T-helper 1 cell treated with Interleukin-12 subunit alpha and Interleukin-12 subunit beta and Interleukin-4 antibody, amounts not matched to agents 30 ng/mL and 1 ng/mL, for 36 hours (primary cell): Measurements from ENCODE around the gene KRTAP12-2. TPM values are rescaled to one million over a fixed set of nuclear protein-coding genes. Genes with fewer than 3 reads are reported as not detected.
"Not testable (repeated sequence)": the region's sequence is repeated elsewhere in the genome, so short reads cannot be mapped to it uniquely, and the experiment has no call there.

Experiments
- intact Hi-C: fragments of 100-400 bp; cut with micrococcal nuclease; formaldehyde crosslinking; loops from one replicate; pipeline ENCODE4 v1.15.1; 2024
- total RNA-seq: library from RNA; stranded (reverse); gene quantifications from 2 replicates; pipeline ENCODE4 v1.2.3, GENCODE V29; 2022

Gene KRTAP12-2
- total RNA-seq, 1 donor from 2014 or later = not detected

DNA sequence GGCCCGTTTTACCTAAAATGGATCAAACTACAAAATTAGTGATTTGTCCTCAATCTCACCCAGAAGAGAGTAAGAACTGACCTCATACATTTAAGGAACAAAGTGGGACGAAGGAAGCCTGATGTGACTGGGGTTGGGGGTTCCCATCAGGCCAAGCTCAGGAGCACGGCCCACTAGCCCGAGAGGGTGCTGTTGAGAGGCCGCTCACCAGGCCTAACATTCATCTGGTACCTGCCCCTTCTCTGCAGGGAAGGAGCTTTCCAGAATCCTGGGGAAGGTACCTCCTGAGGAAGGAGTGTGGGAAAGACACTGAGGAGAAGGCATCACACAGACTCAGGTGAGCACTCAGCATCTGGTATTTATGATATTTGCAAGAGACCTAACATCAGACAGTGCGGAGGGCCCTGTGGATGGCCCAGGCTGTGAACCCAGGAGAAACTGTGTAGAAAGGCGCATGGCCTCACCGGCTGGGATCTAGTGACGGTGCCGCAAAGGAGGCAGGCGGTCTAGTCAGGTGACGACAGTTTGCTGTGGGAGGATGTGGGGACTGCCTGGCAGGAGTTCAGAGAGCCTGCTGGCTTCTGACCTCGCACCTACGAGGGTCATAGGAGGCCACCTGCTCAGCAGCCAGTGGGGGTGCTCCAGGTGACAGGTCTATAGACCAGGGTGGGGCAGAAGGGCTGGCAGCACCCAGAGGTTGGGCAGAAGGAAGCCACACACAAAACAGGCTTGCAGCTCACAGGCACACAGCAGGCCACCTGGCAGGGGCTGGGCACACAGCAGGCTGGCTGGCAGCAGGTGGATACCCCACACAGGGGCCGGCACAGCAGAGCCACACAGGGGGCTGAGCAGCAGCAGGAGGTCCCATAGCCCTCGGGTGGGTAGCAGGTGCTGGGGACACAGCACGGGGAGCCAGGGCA, 12.8 kb downstream of the KRTAP12-2 start:
- intact Hi-C loops = loop anchor here (10.0 kb wide), 1 partner anchor 151 kb away; the partner anchor contains the start of gene UBE2G2

DNA sequence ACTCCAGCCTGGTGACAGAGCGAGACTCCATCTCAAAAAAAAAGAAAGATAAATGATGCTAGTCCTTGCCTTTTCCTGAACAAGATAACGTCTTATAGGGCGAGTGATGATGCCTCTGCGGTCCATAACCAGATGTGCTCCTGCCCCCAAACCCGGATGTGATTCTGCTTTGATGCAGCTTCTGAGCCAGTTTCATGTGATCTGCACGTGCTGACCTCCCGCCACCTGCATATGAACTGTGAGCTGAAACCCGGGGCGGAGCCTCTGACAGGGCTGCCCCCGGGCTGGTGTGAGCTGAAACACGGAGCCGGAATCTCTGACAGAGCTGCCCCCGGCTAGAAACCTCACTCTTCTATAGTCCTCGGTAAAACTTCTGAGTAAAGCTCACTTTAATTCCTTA, 13.6 kb downstream of the KRTAP12-2 start:
- intact Hi-C loops = loop anchor here (10.0 kb wide), 1 partner anchor 152 kb away; the partner anchor contains the start of gene UBE2G2

DNA sequence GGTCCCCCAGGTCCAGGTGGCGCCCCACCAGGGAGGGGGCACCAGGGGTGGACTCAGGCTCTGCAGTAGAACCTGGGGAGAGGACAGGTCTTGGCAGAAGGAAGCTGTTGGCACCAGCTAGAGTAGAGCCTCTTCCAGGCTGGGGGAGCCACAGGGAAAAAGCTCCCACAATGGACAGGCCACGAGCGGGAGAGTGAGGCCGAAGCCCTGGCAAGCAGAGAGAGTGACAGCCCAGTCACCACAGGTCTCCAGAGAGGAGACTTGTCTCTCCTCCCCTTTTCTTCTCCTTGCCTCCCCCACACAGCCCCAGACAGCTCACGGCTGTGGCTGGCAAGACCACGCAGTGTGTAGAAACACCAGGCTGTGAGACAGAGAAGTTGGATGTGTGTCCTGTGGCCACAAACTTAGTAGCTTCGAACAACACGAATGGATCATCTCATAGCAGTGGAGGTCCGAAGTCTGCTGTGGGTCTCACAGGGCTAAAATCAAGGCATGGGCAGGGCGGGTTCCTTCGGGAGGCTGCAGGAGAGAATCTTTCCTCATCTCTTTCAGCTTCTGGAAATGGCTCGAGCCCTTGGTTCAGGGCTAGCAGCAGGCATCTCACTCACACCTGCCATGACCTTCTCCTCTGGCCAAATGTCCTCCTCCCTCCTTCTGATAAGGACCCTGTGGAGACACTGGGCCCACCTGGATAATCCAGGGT, 15.6 kb downstream of the KRTAP12-2 start:
- intact Hi-C loops = loop anchor here (10.0 kb wide), 1 partner anchor 154 kb away; the partner anchor contains the start of gene UBE2G2

DNA sequence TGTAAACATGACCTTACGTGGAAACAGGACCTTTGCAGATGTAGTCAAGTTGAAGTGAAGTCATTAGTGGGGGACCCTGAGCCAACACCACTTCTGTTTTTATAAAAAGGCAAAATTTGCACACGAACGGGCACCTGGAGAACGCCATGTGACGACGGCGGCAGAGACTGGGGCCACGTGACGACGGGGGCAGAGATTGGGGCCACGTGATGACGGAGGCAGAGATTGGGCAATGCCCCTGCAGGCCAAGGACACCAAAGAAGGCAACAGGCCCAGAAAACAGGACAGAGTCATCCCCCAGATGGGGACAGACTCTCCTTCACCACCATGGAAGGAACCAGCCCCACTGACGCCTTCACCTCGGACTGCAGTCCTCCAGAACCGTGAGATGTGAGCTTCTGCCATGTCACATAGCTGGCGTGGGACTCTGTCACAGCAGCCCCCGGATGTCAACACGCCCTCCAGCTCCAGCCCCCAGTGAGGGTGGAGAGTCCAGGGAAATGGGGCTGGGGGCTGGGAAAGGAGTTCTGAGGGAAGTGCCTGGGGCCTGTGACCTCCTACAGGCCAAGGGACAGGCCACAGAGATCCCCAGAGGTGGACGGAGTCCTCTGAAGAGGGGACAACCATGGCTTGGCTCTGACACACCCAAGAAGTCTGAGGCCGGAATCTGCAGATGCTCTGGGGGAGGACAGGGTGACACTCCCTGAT, 16.3 kb downstream of the KRTAP12-2 start:
- intact Hi-C loops = loop anchor here (10.0 kb wide), 1 partner anchor 154 kb away; the partner anchor contains the start of gene UBE2G2

DNA sequence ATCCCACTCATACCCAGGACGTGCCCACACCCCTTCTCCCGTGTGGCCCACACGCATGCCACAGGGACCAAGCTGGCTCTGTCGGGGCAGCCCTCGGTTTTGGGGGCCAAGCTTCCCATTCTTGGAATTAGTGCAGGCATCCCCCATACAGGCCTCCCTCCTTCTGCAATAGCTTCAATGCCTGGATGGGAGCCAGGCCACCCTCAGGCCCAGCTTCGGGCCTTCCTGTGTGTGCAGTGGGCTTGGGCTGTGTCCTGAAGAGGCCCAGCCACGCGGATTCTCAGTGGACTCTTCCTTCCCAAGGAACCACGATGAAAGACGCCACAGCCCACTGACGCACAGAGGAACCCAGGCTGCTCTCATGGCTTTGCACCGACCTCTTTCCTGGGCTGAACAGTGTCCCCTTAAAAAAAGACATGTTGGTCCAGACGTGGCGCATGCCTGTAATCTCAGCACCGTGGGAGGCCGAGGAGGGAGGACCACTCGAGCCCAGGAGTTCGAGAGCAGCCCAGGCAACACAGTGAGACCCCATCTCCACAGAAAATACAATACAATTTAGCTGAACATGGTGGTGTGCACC, 17.1 kb downstream of the KRTAP12-2 start:
- intact Hi-C loops = loop anchor here (10.0 kb wide), 1 partner anchor 155 kb away; the partner anchor contains the start of gene UBE2G2

DNA sequence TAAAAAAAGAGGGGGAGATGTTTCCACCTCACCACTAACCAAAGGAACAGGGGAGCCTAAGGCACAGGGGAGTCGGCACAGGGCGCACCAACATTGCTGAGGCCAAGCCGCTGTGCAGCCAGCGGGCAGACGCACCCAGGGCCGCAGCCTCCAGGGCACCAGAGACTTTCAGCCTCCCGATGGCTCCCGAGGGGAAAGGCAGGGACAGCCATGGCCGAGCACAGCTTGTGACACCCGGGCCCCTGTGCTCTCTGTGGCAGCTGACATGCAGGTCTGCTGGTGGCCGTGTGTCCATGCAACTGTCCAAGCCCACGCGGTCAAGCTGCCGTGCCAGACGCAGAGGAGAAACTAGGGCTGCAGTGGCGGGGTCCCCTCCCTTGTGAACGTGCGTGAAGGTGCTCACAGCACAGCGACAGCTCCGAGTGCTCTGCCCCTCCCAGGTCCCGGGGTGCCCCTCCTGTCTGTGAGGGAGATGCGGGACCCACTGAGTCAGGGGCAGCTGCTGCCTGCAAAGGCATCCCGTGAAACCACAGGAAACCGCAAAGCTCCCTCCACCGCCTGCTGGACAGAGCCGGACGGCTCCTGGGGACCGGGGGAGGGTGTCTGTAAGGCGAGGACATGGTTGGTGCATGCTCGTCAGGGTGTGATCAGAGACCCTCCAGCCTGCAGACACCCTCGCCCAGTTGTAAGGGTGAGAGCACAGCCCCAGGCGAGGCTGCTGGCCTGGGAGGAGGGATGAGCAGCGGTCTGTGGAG, 18.0 kb downstream of the KRTAP12-2 start:
- intact Hi-C loops = no loop called here

DNA sequence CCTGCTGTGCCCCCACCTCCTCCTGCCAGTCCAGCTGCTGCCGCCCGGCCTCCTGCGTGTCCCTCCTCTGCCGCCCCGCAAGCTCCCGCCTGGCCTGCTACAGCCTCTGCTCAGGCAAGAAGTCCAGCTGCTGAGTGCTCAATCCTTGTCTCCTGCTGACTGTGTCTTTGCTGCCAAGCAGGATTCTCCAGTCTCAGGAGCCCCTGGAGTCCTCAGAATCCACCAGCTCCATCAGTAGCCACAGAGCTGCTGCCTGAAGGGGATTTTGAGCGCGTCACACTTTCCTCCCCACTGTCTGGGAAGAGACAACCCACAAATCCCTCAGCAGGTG, 19.5 kb downstream of the KRTAP12-2 start:
- intact Hi-C loops = no loop called here

DNA sequence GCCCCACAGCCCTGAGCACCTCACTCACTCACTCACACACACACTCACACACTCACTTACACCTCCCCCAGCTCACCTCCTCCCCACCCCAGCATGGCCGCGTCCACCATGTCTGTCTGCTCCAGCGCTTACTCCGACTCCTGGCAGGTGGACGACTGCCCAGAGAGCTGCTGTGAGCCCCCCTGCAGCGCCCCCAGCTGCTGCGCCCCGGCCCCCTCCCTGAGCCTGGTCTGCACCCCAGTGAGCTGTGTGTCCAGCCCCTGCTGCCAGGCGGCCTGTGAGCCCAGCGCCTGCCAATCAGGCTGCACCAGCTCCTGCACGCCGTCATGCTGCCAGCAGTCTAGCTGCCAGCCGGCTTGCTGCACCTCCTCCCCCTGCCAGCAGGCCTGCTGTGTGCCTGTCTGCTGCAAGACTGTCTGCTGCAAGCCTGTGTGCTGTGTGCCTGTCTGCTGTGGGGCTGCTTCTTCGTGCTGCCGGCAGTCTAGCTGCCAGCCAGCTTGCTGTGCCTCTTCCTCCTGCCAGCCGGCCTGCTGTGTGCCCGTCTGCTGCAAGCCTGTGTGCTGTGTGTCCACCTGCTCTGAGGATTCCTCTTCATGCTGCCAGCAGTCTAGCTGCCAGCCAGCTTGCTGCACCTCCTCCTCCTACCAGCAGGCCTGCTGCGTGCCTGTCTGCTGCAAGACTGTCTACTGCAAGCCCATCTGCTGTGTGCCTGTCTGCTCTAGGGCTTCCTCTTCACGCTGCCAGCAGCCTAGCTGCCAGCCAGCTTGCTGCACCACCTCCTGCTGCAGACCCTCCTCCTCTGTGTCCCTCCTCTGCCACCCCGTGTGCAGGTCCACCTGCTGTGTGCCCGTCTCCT, 20.1 kb downstream of the KRTAP12-2 start, which contains the start of gene KRTAP10-11:
TSS of gene KRTAP10-11 (plus strand) at position 49 of the 856 bp plus-strand sequence. CDS start at position 94, 45 bp downstream.
- intact Hi-C loops = not testable (repeated sequence)

DNA sequence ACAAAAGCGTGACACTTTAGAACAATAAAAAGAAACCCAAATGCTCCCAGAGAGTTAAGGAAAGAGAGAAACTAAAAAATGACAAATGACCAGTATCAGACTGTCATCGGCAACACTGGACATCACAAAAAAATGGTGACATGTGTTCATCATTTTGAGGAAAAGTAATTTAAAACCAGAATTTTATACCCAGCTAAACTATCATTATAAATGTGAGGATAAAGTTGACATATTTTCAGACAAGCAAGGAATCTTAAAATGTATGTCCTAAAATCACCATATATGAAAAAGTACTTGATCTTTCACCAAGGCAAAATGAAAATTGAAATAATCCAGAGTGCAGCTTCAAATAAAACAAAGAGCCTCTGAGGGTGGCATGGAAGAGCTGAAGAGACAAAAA, 21.8 kb downstream of the KRTAP12-2 start:
- intact Hi-C loops = loop anchor here (2.0 kb wide), 1 partner anchor 14 kb away; no protein-coding TSS in a partner anchor

DNA sequence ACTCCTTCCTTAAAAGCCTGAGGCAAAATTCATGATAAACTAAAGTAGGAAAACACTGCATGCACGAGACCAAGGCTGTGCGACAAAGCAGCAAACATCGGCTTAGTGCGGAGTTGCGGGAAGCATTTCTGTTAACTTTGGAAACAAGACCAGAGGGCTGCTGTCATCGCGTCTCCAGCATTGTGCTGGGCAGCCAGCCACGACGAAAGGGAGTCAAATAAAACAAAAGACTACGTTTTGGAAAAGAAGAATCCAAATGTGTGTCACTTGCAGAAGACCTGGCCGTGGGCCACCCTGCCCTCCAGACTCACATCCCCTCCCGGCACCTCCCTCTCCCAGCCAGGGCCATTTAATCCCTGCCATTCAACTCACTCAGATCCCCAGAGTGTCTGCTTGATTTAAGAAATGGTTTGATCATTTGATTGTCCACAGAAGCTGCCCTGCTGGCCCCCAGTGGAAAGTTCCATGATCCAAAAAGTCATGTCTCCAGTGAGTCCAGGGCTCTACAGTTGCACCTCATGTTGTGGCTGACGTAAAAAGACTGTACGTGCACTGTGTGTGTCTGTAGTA, 22.9 kb downstream of the KRTAP12-2 start:
- intact Hi-C loops = loop anchor here (2.0 kb wide), 1 partner anchor 15 kb away; no protein-coding TSS in a partner anchor

DNA sequence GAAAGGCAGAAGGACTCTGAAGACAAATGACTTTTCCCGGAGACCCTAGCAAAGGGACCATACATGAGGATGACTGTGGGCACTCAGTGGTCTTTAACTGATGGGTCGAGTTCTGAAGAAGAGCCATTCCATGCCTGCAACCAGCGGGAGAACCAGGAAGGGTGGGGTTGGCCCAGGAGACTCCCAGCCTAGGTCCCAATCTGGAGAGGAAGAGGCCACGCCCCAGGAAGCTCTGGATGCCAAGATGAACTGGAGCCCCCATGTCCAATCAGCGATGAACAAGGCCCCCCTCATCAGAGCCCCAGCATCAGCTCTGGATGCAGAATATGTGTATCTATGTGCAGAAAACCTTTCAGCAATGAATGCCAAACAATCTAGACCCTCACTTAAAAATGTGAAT, 26.0 kb downstream of the KRTAP12-2 start:
- intact Hi-C loops = no loop called here

DNA sequence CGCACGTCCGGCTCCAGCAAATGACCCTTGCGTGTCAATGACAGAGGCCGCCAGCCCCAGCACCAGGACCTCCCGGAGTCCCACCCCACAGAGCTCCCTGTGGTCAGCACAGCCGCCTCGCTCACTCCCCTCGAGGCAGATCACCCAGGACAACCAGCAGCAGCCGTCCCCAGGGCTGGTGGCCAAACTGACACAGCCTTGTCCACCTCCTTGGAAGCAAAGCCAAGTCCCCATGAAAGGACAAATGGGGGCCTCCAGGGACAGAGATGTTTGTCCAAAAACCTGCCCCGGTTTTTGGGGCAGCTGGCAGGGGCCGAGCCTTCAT, 27.4 kb downstream of the KRTAP12-2 start:
- intact Hi-C loops = no loop called here

DNA sequence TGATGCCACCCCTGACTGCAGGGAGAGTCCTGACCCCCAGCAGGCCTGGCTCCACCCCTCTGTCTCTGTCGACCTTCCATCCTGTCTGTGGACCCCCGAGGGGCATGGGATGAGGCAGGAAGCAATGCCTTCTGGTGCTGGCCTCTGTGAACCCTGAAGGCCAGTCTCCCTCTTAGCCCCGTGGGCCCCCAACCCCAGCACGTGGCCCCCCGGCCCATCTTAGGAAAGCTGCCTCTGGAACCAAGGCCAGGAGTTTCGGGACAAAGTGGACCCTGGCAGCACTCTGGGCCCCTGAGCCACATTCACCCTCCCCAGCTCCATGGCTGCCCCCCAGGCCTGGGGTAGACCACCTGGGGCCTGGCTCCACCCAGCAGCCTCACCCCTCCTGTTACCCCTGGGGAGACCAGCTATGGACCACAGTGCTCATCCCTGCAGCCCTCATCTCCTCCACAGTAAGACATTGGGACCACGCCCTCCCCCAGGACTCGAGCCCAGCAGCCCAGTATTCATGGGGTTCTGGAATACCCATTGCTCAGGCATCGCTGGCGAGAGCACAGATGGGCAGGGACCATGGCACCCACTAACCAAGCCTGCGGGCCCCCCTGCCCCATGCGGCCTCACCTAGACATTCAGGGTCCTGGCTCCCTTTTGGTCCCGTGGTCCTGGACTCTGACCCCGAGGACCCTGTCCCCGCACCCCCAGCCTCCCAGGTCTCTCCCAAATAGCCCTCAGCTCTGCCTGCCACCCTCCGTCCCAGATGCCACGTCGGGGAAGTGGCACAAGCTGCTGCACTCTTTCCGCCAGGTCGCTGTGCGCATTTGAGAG, 28.0 kb downstream of the KRTAP12-2 start:
- intact Hi-C loops = not testable (repeated sequence)

DNA sequence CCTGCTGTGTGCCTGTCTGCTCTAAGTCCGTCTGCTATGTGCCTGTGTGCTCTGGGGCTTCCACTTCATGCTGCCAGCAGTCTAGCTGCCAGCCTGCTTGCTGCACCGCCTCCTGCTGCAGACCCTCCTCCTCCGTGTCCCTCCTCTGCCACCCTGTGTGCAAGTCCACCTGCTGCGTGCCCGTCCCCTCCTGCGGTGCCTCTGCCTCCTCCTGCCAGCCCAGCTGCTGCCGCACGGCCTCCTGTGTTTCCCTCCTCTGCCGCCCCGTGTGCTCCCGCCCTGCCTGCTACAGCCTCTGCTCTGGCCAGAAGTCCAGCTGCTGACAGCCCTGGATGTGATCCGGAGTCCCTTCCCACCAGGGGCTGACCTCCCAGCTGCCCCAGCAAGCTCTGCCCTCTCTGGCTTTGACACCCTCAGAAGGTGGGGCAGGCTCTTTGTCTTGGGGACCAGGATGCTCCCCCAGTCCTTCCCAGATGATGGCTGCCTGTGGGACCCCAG, 28.8 kb downstream of the KRTAP12-2 start:
- intact Hi-C loops = not testable (repeated sequence)

DNA sequence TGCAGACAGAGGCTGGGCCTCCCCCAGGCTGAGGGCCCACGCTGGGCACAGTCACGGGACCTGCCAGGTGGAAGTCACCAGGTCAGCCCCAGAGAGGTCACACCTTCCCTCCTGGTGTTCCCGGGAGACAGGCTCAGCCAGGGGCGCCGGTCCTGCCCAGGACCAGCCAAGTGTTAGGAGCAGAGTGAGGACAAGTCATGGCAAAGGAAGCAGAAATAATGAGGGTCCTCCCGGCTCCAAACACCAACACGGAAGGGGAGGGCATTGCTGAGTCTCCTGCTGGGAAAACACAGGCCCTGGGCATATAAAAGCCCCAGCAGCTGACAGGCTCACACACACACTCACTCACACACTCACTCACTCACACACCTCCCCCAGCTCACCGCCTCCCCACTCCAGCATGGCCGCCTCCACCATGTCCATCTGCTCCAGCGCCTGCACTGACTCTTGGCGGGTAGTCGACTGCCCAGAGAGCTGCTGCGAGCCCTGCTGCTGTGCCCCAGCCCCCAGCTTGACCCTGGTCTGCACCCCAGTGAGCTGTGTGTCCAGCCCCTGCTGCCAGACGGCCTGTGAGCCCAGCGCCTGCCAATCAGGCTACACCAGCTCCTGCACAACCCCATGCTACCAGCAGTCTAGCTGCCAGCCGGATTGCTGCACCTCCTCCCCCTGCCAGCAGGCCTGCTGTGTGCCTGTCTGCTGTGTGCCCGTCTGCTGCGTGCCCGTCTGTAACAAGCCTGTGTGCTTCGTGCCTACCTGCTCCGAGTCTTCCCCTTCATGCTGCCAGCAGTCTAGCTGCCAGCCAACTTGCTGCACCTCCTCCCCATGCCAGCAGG, 29.5 kb downstream of the KRTAP12-2 start, which contains the start of gene KRTAP10-10:
TSS of gene KRTAP10-10 (plus strand) at position 339 of the 833 bp plus-strand sequence. CDS start at position 401, 62 bp downstream.
- intact Hi-C loops = no loop called here

DNA sequence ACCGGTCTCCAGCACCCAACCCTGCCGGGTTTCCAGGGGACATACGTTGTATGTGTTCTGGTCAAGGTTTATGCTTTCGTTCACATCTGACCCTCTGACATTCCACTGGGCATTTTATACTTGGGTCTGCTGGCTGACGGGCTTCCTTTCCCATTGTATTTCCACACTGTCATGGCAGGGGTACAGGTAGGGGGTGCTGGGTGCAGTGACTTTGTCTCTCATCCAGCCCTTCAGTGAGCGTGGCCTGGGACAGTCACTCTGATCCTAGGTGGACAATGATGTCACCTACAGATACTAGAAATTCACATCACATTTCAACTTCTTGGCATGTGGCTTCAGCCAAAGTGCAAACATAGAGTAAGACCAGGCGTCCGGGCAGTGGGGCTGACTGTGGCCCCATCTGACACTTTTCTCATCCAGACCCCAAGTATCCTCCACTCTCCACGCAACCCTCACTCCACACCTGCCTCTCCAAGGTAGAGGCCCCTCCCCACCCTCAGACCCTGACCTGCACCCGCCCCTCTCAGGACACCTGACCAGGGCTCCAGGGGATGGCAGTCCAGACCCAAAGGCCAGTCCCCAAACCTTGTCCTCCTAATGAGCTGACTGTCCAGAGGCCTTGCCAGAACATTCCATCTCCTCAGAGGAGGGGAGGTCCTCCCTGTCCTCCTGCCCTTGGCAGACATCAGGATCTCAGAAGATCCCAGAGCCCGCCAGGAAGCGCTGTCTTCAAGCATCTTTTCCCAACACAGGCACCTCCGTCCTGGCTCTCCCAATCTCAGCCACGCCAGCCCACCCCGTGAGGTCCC, 30.3 kb downstream of the KRTAP12-2 start:
- intact Hi-C loops = no loop called here
